Immature natural killer cell (primary cell): Measurements from ENCODE around the gene ZNRF1. TPM values are rescaled to one million over a fixed set of nuclear protein-coding genes. Genes with fewer than 3 reads are reported as not detected.
"Not testable (repeated sequence)": the region's sequence is repeated elsewhere in the genome, so short reads cannot be mapped to it uniquely, and the experiment has no call there.

Experiments used
- DNase-seq, 3 donors: peaks; one replicate each; pipeline ENCODE4 v3.0.0; 2022; ENCODE audit warnings: mixed read lengths in 1 of 3
- H3K27ac Mint-ChIP-seq, 6 donors: one replicate each; pipeline ENCODE4 v1.8.0; 2020; ENCODE audit warnings: mixed read lengths in 6 of 6, mild to moderate bottlenecking in 5 of 6, inconsistent platforms in 4 of 6, moderate library complexity in 3 of 6
- H3K27me3 Mint-ChIP-seq, 3 donors: one replicate each; pipeline ENCODE4 v1.8.0; 2020 to 2021; ENCODE audit warnings: low read depth in 3 of 3, mild to moderate bottlenecking in 3 of 3, mixed read lengths in 3 of 3, moderate library complexity in 3 of 3, inconsistent platforms in 1 of 3
- H3K36me3 Mint-ChIP-seq, 3 donors: one replicate each; pipeline ENCODE4 v1.8.0; 2020; ENCODE audit warnings: mixed read lengths in 3 of 3, inconsistent platforms in 2 of 3, mild to moderate bottlenecking in 2 of 3
- H3K4me1 Mint-ChIP-seq, 2 donors: one replicate each; pipeline ENCODE4 v1.8.0; 2020; ENCODE audit warnings: inconsistent platforms in 2 of 2, mild to moderate bottlenecking in 2 of 2, mixed read lengths in 2 of 2, moderate library complexity in 1 of 2
- H3K4me3 Mint-ChIP-seq, 5 donors: one replicate each; pipeline ENCODE4 v1.8.0; 2020; ENCODE audit warnings: mild to moderate bottlenecking in 5 of 5, mixed read lengths in 5 of 5, inconsistent platforms in 3 of 5, moderate library complexity in 3 of 5
- H3K9me3 Mint-ChIP-seq, 6 donors: one replicate each; pipeline ENCODE4 v1.8.0; 2020; ENCODE audit warnings: mild to moderate bottlenecking in 6 of 6, mixed read lengths in 6 of 6, inconsistent platforms in 4 of 6, moderate library complexity in 3 of 6
- polyA plus RNA-seq, 3 donors: library from polyadenylated mRNA; unstranded; fragments of 300-500 nt; fragmentation: Illumina TruSeq; gene quantifications; one replicate each; pipeline ENCODE4 v1.2.3, GENCODE V29; 2021

Gene ZNRF1
- polyA plus RNA-seq, 3 donors from 2014 or later, result 0.21 to 1.3 (median 0.68) TPM

DNA sequence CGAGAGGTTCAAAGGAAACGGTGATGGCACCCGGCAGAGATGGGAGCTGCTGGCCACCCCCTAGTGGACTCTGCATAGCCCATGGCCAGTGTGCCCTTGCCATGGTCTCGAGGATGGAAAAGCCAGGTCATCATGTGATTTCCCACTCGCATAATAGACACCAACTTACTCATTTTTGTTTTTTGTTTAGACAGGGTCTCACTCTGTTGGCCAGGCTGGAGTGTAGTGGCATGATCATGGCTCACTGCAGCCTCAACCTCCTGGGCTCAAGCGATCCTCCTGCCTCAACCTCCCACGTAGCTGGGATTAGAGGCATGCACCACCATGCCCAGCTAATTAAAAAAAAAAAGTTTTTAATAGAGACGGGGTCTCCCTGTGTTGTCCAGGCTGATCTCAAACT lies 90.1 kb downstream of the ZNRF1 start:
- H3K9me3 Mint-ChIP-seq, result no peaks in the 10 kb centered on the region

DNA sequence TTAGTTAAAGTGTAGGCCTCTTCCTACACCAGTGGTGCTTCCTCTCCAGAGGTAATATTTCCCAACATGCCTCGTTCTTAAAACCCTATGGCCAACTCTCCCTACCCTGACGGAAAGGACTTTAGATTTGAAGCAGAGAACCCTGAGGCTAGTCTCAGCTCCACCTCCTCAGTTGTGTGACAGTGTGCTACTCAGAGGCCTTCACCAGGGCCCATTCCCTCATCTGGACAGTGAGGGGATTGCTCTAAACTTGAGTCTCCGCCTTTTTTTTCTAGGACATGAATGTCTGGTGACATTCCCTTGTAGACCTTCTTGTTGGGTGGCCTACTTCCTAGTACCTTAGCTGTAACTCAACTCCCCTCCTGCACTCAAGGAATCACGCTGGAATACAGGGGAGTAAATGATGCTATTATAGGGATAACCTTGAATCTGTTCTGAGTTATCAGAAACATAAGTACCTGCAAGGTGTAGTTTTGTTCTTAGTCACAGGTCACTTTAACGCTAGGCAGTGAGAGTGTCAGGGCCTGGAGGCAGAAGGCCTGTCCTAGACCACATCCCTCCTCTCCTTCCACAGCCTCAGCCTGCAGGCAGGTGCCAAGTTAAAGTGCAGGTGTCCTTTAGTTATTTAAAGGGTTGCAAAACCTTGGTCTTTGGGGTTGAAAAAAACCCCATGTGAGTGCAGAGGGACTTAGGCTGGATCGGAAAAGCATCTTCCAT lies 90.8 kb downstream of the ZNRF1 start:
- H3K27ac Mint-ChIP-seq, result no peak overlapping the region
- no peak overlapping the region for H3K4me3 Mint-ChIP-seq
- H3K9me3 Mint-ChIP-seq, result no peaks in the 10 kb centered on the region
- DNase-seq, result no peak
- no peaks in the 10 kb centered on the region for H3K4me1 Mint-ChIP-seq
- H3K36me3 Mint-ChIP-seq, result peaks cover 0 to 3% (median 0%) of the 10 kb centered on the region in 3 donors
- no peaks in the 10 kb centered on the region for H3K27me3 Mint-ChIP-seq

More for the DNA sequence above, 90.1 kb downstream of the ZNRF1 start:
- H3K27me3 Mint-ChIP-seq, result no peaks in the 10 kb centered on the region
- no peaks in the 10 kb centered on the region for H3K4me1 Mint-ChIP-seq
- no peak overlapping the region for H3K27ac Mint-ChIP-seq
- H3K36me3 Mint-ChIP-seq, result peaks cover 0 to 3% (median 0%) of the 10 kb centered on the region in 3 donors
- no peak for DNase-seq
- no peak overlapping the region for H3K4me3 Mint-ChIP-seq

DNA sequence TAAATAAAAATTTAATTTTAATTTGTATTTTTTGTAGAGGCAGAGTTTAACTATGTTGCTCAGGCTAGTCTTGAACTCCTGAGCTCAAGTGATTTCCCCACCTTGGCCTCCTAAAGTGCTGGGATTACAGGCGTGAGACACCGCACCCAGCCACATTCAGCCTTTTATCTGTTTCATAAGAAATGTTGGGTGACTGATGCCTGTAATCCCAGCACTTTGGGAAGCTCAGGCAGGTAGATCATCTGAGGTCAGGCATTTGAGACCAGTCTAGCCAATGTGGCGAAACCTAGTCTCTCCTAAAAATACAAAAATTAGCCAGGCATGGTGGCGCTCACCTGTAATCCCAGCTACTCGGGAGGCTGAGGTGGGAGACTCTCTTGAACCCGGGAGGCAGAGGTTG lies 92.1 kb downstream of the ZNRF1 start:
- H3K27me3 Mint-ChIP-seq, H3K36me3 Mint-ChIP-seq, H3K4me3 Mint-ChIP-seq, H3K27ac Mint-ChIP-seq, H3K9me3 Mint-ChIP-seq, H3K4me1 Mint-ChIP-seq, DNase-seq: not testable (repeated sequence)

DNA sequence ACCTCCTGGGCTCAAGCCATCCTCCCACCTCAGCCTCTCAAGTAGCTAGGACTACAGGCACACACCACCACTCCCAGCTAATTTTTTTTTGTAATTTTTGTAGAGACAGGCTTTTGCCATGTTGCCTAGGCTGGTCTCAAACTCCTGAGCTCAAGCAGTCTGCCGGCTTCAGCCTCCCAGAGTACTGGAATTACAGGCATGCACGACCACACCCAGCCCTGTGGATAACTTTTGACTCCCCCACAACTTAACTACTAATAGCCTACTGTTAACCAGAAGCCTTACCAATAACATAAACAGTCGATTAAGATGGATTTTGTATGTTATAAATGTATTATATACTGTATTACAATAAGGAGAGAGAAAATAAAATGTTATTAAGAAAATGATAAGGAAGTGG lies 92.8 kb downstream of the ZNRF1 start:
- H3K4me3 Mint-ChIP-seq, DNase-seq, H3K27ac Mint-ChIP-seq, H3K27me3 Mint-ChIP-seq, H3K36me3 Mint-ChIP-seq, H3K9me3 Mint-ChIP-seq, H3K4me1 Mint-ChIP-seq: not testable (repeated sequence)

DNA sequence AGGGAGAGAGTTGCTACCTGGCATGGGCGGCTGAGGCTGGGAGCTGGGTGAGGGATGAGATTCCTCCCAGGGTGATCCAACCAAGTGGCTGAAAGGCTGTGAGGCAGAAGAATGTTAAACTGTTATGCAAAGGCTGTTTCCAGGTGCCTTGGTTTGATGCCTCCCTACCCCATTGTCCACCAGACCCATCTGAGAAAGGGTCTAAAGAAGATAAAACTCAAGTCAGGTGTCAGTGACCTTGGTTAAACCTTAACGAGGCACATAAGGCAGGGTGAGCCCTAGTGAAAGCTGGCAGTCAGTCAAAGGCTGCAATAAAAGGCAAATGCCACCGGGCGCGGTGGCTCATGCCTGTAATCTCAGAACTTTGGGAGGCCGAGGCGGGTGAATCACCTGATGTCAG lies 94.0 kb downstream of the ZNRF1 start:
- no peak overlapping the region for H3K4me3 Mint-ChIP-seq

DNA sequence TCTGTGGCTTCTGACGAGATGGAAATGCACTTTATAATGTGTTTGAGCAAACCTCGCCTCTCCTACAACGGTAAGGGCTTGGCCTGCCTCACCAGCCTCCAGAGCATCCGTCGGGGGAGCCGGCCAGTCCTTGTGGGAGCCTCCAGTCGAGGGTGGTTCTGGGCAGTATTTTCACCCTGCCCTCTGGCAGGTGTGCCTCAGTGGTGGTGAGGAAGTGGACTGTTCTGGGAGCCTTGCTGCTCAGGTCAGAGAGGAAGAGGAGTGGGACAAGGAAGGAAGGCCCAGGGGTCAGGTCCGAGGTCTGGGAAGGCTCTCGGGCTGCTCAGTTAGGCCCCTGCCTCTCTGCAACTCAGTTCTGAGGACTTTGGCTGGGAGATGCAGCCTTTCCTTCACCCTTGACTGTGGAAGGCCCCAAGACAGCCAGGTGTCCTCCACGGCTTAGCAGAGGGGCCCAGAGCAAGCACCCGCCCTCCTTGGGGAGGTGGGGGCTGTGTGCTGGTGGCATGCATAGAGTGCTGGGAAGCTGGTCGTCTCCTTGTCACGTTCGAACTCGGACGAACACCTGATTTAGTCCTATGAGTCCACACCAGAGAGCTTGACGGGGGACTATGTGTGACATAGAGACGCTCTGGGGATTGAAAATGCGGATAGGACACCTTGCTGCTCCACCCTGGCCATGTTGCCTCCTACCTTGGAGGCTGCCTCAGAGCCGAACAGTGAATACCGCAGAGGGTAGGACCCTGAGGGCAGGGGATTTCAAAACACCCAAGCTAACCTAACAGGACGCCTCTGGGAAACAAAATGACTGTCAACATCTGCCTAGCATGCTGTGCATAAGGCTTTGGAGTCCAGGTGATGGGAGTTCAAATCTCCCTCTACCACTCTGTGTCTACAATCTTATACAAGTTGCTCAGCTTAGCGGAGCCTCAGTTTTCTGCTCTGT lies 95.0 kb downstream of the ZNRF1 start:
- no peak for DNase-seq
- H3K9me3 Mint-ChIP-seq, result no peaks in the 10 kb centered on the region
- H3K27me3 Mint-ChIP-seq, result peaks cover 0 to 3% (median 0%) of the 10 kb centered on the region in 3 donors
- H3K36me3 Mint-ChIP-seq, result no peaks in the 10 kb centered on the region
- no peak overlapping the region for H3K4me3 Mint-ChIP-seq
- H3K27ac Mint-ChIP-seq, result no peak overlapping the region
- H3K4me1 Mint-ChIP-seq, result peaks cover 4% of the 10 kb centered on the region in 2 donors

More for the DNA sequence above, 94.0 kb downstream of the ZNRF1 start:
- peaks cover 0 to 3% (median 0%) of the 10 kb centered on the region in 3 donors for H3K27me3 Mint-ChIP-seq
- DNase-seq, result no peak
- no peaks in the 10 kb centered on the region for H3K4me1 Mint-ChIP-seq
- no peaks in the 10 kb centered on the region for H3K9me3 Mint-ChIP-seq
- H3K36me3 Mint-ChIP-seq, result no peaks in the 10 kb centered on the region
- H3K27ac Mint-ChIP-seq, result no peak overlapping the region

DNA sequence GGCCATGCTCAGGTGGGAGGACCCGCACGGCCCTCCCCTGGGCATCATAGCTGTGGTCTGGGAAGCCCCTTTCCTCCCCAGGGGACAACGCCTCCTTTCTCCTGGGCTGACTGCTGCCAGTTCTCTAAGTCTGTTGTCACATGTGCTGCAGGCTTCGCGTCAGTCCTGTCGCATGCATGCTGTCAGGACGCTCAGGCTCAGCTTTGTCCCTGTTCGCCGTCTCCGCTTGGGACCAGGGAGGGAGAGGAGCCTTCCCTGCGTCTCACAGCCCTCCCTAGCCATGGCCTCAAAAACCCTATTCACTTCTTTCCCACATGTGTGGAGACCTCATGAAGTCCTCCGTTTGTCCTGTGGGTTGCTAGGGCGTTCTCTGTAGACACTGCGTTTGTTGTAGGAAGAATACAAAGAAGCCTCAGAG lies 96.4 kb downstream of the ZNRF1 start:
- Mint-ChIP-seq H3K4me1 (peaks cover 17% of the 10 kb centered on the region in 2 donors), H3K4me3 (no peak overlapping the region), H3K9me3 (no peaks in the 10 kb centered on the region), H3K27ac (no peak overlapping the region), H3K27me3 (peaks cover 0 to 4% (median 3%) of the 10 kb centered on the region in 3 donors), H3K36me3 (no peaks in the 10 kb centered on the region)
- DNase-seq, result no peak

DNA sequence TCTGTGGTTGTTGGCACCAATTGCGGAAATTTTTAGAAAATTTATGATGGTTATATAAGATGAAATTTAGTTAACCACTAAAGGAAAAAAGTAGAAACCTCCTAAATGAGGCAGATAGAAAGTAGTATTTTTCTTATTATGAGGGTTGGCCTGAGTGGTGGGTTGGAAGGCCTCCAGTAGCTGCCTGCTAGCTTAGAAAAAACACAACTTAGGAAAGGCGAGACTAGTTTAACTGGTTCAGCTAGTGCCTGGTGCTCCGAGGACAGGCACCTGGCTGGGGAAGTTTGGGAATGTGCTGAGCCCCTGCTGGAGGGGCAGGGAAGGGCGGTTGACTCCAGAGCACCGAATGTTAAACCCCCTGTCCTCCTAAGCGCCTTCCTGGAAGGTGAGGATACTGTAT lies 97.8 kb downstream of the ZNRF1 start:
- Mint-ChIP-seq H3K36me3 (no peaks in the 10 kb centered on the region), H3K9me3 (no peaks in the 10 kb centered on the region), H3K27ac (peak overlapping the region in 1 of 6 donors; percentile 47), H3K4me3 (no peak overlapping the region), H3K27me3 (peaks cover 0 to 5% (median 3%) of the 10 kb centered on the region in 3 donors), H3K4me1 (peaks cover 20 to 22% of the 10 kb centered on the region in 2 donors)
- no peak for DNase-seq

DNA sequence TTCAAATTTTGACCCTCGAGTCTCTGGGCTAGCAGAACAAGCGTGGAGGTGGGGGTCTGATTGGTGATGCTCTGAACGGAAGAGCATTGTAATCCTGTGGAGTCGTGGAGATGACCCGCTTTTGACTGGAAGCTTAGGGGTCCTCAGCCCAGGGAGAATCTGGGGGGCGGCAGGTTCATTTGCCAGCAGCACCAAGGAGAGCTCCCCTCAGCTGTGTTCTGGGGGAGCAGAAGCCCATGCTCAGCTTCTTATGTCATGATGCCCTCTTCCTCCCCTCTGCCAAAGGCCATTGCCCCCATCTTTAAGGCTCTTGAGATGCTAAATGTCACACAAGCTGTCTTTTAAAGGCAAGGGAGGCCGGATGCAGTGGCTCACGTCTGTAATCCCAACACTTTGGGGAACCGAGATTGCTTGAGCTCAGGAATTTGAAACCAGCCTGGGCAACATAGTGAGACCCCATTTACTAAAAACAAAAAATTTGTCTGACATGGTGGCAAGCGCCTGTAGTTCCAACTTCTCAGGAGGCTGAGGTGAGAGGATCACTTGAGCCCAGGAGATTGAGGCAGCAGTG lies 98.5 kb downstream of the ZNRF1 start:
- no peaks in the 10 kb centered on the region for H3K36me3 Mint-ChIP-seq
- no peak overlapping the region for H3K4me3 Mint-ChIP-seq
- no peak for DNase-seq
- peaks cover 20 to 22% of the 10 kb centered on the region in 2 donors for H3K4me1 Mint-ChIP-seq
- H3K9me3 Mint-ChIP-seq, result no peaks in the 10 kb centered on the region
- H3K27me3 Mint-ChIP-seq, result peaks cover 0 to 5% (median 3%) of the 10 kb centered on the region in 3 donors
- peak overlapping the region in 1 of 6 donors; percentile 47 for H3K27ac Mint-ChIP-seq

DNA sequence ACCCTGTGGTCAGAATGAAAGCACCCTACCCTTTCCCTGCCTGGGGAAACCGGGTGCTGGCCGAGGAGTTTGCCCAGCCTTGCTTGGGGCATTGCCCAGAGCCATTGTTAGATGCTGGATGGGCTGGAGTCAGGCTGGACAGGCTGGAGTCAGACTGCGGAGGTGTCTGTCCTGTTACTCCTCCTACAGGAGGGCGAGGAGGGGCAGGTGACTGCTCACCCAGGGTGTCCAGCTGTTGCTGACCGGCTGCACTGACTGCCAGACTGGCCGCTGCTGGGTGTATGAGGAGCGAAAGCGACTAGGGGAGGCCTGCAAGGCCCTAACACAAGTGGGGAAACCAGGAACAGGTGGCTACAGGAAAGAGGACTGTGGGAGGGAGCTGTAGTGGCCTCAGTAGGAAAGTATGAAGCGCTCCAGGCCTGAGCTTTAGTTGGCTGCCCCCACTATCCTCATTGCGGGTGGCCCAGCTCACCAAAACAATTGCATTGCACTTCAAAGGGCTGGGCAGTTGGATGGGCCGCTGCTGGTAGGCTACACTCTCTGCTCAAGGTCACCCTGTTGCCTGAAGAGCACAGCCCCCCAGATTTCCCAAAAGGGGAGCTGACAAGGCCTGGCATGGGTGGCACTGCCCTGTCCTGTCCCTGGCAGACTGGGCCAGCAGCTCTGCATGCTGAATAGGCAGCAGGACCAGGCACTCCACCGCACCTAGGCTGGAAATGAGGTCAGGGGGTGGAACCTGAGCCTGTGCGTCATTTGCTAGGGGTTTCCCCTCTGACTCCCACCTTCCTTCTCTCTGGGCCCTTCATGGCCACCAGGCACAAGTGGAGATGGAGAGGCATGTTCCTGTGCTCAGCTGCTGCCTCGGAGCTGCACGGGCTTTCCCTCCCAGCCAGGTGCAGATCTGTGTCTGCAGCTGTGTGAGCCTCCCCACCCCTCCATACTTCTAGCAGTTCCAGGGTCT lies 99.4 kb downstream of the ZNRF1 start:
- peaks cover 20 to 22% of the 10 kb centered on the region in 2 donors for H3K4me1 Mint-ChIP-seq
- no peaks in the 10 kb centered on the region for H3K9me3 Mint-ChIP-seq
- H3K27me3 Mint-ChIP-seq, result peaks cover 0 to 9% (median 6%) of the 10 kb centered on the region in 3 donors
- peak; percentile 32 to 45 (median 39) for DNase-seq
- no peak overlapping the region for H3K4me3 Mint-ChIP-seq
- peak overlapping the region in 3 of 6 donors; percentile 36 to 63 (median 62) for H3K27ac Mint-ChIP-seq
- H3K36me3 Mint-ChIP-seq, result peaks cover 0 to 4% (median 0%) of the 10 kb centered on the region in 3 donors

DNA sequence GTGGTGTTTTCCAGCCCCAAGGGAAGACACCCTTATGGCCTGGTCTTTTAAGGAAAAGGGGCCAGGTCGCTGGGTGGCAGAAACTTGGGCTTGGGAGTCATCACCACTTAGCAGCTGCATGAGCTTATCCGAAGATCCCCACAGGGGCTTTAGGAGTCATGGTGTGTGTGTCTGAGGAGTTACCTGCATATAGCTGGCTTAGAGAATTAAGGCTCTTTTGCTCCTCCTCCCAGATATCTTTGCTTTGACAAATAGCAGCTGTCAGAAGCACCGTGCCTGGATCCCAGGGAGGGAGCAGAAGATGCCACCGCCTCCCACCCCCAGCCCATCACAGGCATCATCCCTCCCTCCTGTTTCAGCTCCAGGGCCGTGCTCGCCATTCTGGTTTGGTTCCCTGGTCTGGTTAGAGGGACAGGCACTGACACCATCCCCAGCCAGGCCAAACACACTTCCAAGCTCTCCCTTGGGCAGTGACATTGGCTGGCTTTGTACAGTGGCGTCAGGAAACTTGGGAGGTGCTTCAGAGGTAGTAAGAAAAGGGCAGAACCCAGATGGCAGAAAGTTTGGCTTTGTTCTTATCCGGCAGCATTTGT lies 100.3 kb downstream of the ZNRF1 start:
- peaks cover 20 to 22% of the 10 kb centered on the region in 2 donors for H3K4me1 Mint-ChIP-seq
- peaks cover 0 to 4% (median 0%) of the 10 kb centered on the region in 3 donors for H3K36me3 Mint-ChIP-seq
- peaks cover 0 to 9% (median 7%) of the 10 kb centered on the region in 3 donors for H3K27me3 Mint-ChIP-seq
- peak overlapping the region in 4 of 6 donors; percentile 57 to 79 (median 69) for H3K27ac Mint-ChIP-seq
- peak overlapping the region in 3 of 5 donors; percentile 2 to 57 (median 42) for H3K4me3 Mint-ChIP-seq
- DNase-seq, result no peak
- no peaks in the 10 kb centered on the region for H3K9me3 Mint-ChIP-seq

DNA sequence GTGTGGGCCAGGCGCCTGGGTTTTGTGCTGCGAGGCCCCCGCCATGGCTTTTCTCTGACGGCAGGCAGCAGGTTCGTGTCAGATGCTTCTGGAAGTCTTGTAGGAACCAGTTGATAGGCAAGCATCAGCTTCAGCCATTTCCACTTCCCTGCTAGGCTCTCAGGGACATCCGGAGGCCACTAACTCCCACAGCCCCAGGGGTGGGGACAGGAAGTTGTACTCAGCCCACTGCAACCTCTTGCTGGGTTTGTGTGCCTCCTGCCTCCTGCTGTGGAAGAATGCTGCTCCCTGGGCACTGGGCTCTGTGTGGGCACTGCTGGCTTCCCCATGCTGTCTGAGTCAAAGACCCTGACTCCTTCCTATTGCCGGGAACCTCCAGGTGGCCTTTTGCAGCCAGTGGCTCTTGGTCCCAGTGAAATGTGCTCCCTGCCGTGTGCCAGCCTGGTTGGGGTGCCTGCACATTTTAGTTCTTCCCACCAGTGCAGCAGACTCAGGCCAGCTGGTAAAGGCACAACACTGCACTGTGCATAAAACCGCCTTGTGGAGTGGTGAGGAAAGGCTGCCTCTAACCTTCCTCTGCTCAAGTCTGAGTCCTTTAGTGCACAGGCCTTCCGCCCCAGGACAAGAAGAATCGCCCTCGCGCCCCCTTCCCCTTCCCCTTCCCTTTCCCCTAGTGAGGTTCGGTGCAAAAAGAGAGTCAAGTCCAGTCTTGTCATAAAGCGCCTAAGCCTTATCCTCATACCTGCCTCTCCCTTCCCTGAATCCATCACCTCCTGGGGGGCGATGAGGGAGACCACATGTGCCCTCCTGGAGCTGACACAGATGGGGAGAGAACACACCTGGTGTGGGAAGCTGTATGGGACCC lies 101.1 kb downstream of the ZNRF1 start:
- H3K9me3 Mint-ChIP-seq, result no peaks in the 10 kb centered on the region
- peak overlapping the region in 4 of 6 donors; percentile 54 to 80 (median 71) for H3K27ac Mint-ChIP-seq
- H3K36me3 Mint-ChIP-seq, result peaks cover 0 to 4% (median 0%) of the 10 kb centered on the region in 3 donors
- H3K4me1 Mint-ChIP-seq, result peaks cover 20 to 22% of the 10 kb centered on the region in 2 donors
- H3K27me3 Mint-ChIP-seq, result peaks cover 0 to 9% (median 7%) of the 10 kb centered on the region in 3 donors
- DNase-seq, result peak; percentile 25 to 36 (median 30)
- peak overlapping the region; percentile 21 to 57 (median 41) for H3K4me3 Mint-ChIP-seq
